GM12878 (cell line): ENCODE results near the gene MRM3.

ENCODE experiments used
- CTCF ChIP-seq, 3 experiments: IDR thresholded peaks in 2 of 3; conservative IDR thresholded peaks in 1 of 3; 2 replicates each; pipeline ENCODE4 v1.5.1; 2011; ENCODE audit warnings: low read depth in 3 of 3, low read length in 3 of 3, mild to moderate bottlenecking in 3 of 3, control low read depth in 2 of 3, moderate library complexity in 2 of 3, inconsistent platforms in 1 of 3, mixed read lengths in 1 of 3; ENCODE audit not compliant: control insufficient read depth in 2 of 3, insufficient read depth in 1 of 3; ENCODE audit errors: extremely low read depth in 1 of 3
- EGR1 ChIP-seq, 2 experiments: IDR thresholded peaks; 1 replicate in 1 of 2; 2 replicates in 1 of 2; pipeline ENCODE4 v1.6.1; 2011 to 2012; ENCODE audit warnings: low read depth in 2 of 2, low read length in 2 of 2, borderline replicate concordance in 1 of 2, mild to moderate bottlenecking in 1 of 2, moderate library complexity in 1 of 2
- IRF4 ChIP-seq: IDR thresholded peaks from 2 replicates; pipeline ENCODE4 v1.6.1; 2011; ENCODE audit warnings: low read depth, low read length
- LARP7 ChIP-seq: fragments of 450-650 bp; IDR thresholded peaks from 2 replicates; pipeline ENCODE4 v1.6.1; 2017; ENCODE audit warnings: mild to moderate bottlenecking
- MEF2A ChIP-seq: IDR thresholded peaks from 2 replicates; pipeline ENCODE4 v1.6.1; 2011; ENCODE audit warnings: low read depth, mild to moderate bottlenecking, low read length, moderate library complexity; ENCODE audit not compliant: insufficient read depth
- NFIC ChIP-seq: IDR thresholded peaks from 2 replicates; pipeline ENCODE4 v1.6.1; 2012; ENCODE audit warnings: low read depth, mild to moderate bottlenecking, inconsistent platforms, low read length, moderate library complexity
- POLR2A ChIP-seq: IDR thresholded peaks from 2 replicates; pipeline ENCODE4 v1.6.1; 2011; ENCODE audit warnings: low read depth, mild to moderate bottlenecking, low read length
- SMAD1 ChIP-seq: fragments of 450-650 bp; IDR thresholded peaks from 2 replicates; pipeline ENCODE4 v1.6.1; 2018; ENCODE audit warnings: mild to moderate bottlenecking, low read depth; ENCODE audit not compliant: partially characterized antibody
- YY1 ChIP-seq: IDR thresholded peaks from 2 replicates; pipeline ENCODE4 v1.6.1; 2011; ENCODE audit warnings: low read depth, mild to moderate bottlenecking, low read length
- TF ChIP-seq, protein P1 (sequence below): IDR thresholded peaks from 2 replicates; pipeline ENCODE4 v1.6.1; 2012; ENCODE audit warnings: low read length, inconsistent platforms

GRCh38 chr17:745406-745805, 36.7 kb upstream of the MRM3 start:
- no peak for TF ChIP-seq LARP7
- no peak for TF ChIP-seq EGR1 (IDR thresholded peaks at IDR 0.05; ENCODE audit: borderline replicate concordance in 1 of 2, low read depth in 2 of 2, low read length in 2 of 2)
- no peak for TF ChIP-seq POLR2A
- TF ChIP-seq CTCF (IDR thresholded peaks at IDR 0.05 in 2 of 3, conservative IDR thresholded peaks at IDR 0.05 in 1 of 3; ENCODE audit: control insufficient read depth in 2 of 3, extremely low read depth in 1 of 3, insufficient read depth in 1 of 3, low read depth in 3 of 3, low read length in 3 of 3) = no peak
- TF ChIP-seq MEF2A = no peak
- no peak for TF ChIP-seq SMAD1
- TF ChIP-seq IRF4 = no peak
- TF ChIP-seq YY1 = no peak
- TF ChIP-seq NFIC = no peak
- TF ChIP-seq, protein P1, sequence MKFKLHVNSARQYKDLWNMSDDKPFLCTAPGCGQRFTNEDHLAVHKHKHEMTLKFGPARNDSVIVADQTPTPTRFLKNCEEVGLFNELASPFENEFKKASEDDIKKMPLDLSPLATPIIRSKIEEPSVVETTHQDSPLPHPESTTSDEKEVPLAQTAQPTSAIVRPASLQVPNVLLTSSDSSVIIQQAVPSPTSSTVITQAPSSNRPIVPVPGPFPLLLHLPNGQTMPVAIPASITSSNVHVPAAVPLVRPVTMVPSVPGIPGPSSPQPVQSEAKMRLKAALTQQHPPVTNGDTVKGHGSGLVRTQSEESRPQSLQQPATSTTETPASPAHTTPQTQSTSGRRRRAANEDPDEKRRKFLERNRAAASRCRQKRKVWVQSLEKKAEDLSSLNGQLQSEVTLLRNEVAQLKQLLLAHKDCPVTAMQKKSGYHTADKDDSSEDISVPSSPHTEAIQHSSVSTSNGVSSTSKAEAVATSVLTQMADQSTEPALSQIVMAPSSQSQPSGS = no peak
